CD4-positive, alpha-beta T cell (primary cell): ENCODE results near the gene FAM210A. TPM values are rescaled to one million over a fixed set of nuclear protein-coding genes. Genes with fewer than 3 reads are reported as not detected.

Experiments
- ATAC-seq: fragments of 200-7000 bp; cut with Tn5 transposase; one replicate; pipeline ENCODE4 v1.10.0; 2022; ENCODE audit warnings: mild to moderate bottlenecking; ENCODE audit not compliant: poor library complexity
- CTCF ChIA-PET: fragments of 350-600 bp; sonication (Branson Sonifier 250); formaldehyde crosslinking; loops from one replicate; lab custom pipeline; 2021; ENCODE audit warnings: antibody characterized with exemption, inconsistent platforms; lab: Charles Lee
- POLR2A ChIA-PET: fragments of 350-600 bp; sonication (Branson Sonifier 250); formaldehyde crosslinking; loops from one replicate; lab custom pipeline; 2021; ENCODE audit warnings: antibody characterized with exemption, inconsistent platforms; lab: Charles Lee
- DNase-seq, 14 experiments: peaks; one replicate each; pipeline ENCODE4 v3.0.0-alpha.2; 2013 to 2020; ENCODE audit warnings: mixed read lengths in 2 of 14
- H3K27ac ChIP-seq, 2 donors: one replicate each; pipeline versions ENCODE4 v1.5.1 to v1.7.0; 2013; ENCODE audit warnings: low read length in 2 of 2, low read depth in 1 of 2, mild to moderate bottlenecking in 1 of 2
- H3K27me3 ChIP-seq, 2 experiments: 1 replicate in 1 of 2; 2 replicates in 1 of 2; pipeline versions ENCODE4 v1.6.1 to v1.7.0; 2013; ENCODE audit warnings: low read length in 2 of 2, control low read depth in 1 of 2, mild to moderate bottlenecking in 1 of 2, moderate library complexity in 1 of 2; ENCODE audit not compliant: insufficient read depth in 2 of 2, control insufficient read depth in 1 of 2
- H3K36me3 ChIP-seq: one replicate; pipeline ENCODE4 v1.6.1; 2013; ENCODE audit warnings: low read length, control low read depth; ENCODE audit not compliant: insufficient read depth
- H3K4me1 ChIP-seq: one replicate; pipeline ENCODE4 v1.6.1; 2013; ENCODE audit warnings: low read length, control low read depth; ENCODE audit not compliant: insufficient read depth
- H3K4me3 ChIP-seq: one replicate; pipeline ENCODE4 v1.5.1; 2013; ENCODE audit warnings: mild to moderate bottlenecking, low read length, moderate library complexity
- H3K9me3 ChIP-seq, 2 experiments: 1 replicate in 1 of 2; 2 replicates in 1 of 2; pipeline versions ENCODE4 v1.6.1 to v1.7.0; 2013; ENCODE audit warnings: low read length in 2 of 2, mild to moderate bottlenecking in 2 of 2, control low read depth in 1 of 2, moderate library complexity in 1 of 2; ENCODE audit not compliant: control insufficient read depth in 1 of 2, insufficient read depth in 1 of 2
- H3K27ac Mint-ChIP-seq: one replicate; pipeline ENCODE4 v1.8.0; 2020; ENCODE audit warnings: mixed read lengths
- H3K27me3 Mint-ChIP-seq: one replicate; pipeline ENCODE4 v1.8.0; 2021; ENCODE audit warnings: mixed read lengths
- H3K36me3 Mint-ChIP-seq: one replicate; pipeline ENCODE4 v1.8.0; 2021; ENCODE audit warnings: low read depth, mixed read lengths
- H3K4me1 Mint-ChIP-seq: one replicate; pipeline ENCODE4 v1.8.0; 2021; ENCODE audit warnings: low read depth, mixed read lengths
- H3K4me3 Mint-ChIP-seq: one replicate; pipeline ENCODE4 v1.8.0; 2020; ENCODE audit warnings: mild to moderate bottlenecking, mixed read lengths
- H3K9me3 Mint-ChIP-seq: one replicate; pipeline ENCODE4 v1.8.0; 2020; ENCODE audit warnings: mixed read lengths
- intact Hi-C, 2 experiments: fragments of 100-400 bp; cut with DNase I in 1 of 2; cut with micrococcal nuclease in 1 of 2; formaldehyde crosslinking; loops; one replicate each; pipeline versions ENCODE4 v1.15.1 to v1.9.0; 2023 to 2025; cut with DNase I, micrococcal nuclease
- total RNA-seq, 174 experiments: library from RNA in 2 of 174; stranded (reverse) in 2 of 174; gene quantifications; one replicate each; pipeline ENCODE4 v1.2.3 and lab custom pipeline; 2021 to 2026
- TF ChIP-seq, protein P1 (sequence below): fragments of 200-600 bp; IDR thresholded peaks from one replicate; pipeline ENCODE4 v1.8.0; 2022; ENCODE audit warnings: antibody characterized with exemption, mild to moderate bottlenecking

The FAM210A gene
- total RNA-seq, 2 experiments from 2014 or later, result 3.4 to 3.5 TPM

DNA sequence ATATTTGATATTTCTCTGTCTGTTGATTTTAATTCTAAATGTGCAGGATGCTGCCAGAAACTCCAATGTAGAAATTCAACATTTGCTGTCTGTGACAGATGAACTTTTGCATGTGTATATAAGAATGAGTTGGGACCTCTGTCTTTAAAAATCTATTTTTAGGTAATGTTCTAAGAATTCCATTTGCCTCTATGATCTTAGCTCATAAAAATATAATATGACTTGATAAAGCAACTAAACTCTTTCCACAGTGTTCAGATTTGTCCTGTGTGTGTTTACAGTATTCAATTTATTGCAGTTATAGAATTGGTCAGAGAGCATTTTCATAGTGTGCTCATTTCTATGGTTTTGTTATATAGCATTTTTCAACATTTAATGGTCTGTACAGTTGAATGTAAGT lies 33.7 kb upstream of the FAM210A start:
- Mint-ChIP-seq H3K36me3 (peaks cover 99% of the 10 kb centered on the region), H3K4me1 (no peaks in the 10 kb centered on the region), H3K27ac (no peak overlapping the region), H3K9me3 (peaks cover 9% of the 10 kb centered on the region), H3K4me3 (no peak overlapping the region), H3K27me3 (no peaks in the 10 kb centered on the region)
- Histone ChIP-seq H3K9me3 (no peaks in the 10 kb centered on the region), H3K27me3 (no peaks in the 10 kb centered on the region), H3K4me3 (no peak overlapping the region), H3K36me3 (peaks cover 56% of the 10 kb centered on the region), H3K27ac (no peak overlapping the region), H3K4me1 (no peaks in the 10 kb centered on the region)
- ATAC-seq (no peak), DNase-seq (no peak)
- CTCF ChIA-PET, result no interaction called here
- TF ChIP-seq, protein P1, sequence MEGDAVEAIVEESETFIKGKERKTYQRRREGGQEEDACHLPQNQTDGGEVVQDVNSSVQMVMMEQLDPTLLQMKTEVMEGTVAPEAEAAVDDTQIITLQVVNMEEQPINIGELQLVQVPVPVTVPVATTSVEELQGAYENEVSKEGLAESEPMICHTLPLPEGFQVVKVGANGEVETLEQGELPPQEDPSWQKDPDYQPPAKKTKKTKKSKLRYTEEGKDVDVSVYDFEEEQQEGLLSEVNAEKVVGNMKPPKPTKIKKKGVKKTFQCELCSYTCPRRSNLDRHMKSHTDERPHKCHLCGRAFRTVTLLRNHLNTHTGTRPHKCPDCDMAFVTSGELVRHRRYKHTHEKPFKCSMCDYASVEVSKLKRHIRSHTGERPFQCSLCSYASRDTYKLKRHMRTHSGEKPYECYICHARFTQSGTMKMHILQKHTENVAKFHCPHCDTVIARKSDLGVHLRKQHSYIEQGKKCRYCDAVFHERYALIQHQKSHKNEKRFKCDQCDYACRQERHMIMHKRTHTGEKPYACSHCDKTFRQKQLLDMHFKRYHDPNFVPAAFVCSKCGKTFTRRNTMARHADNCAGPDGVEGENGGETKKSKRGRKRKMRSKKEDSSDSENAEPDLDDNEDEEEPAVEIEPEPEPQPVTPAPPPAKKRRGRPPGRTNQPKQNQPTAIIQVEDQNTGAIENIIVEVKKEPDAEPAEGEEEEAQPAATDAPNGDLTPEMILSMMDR, result no peak
- POLR2A ChIA-PET, result no interaction called here
- intact Hi-C loops, result loop anchor here in 1 of 2 experiments (10.0 kb wide), 1 partner anchor 65 kb away; the partner anchor contains the start of gene MC5R

DNA sequence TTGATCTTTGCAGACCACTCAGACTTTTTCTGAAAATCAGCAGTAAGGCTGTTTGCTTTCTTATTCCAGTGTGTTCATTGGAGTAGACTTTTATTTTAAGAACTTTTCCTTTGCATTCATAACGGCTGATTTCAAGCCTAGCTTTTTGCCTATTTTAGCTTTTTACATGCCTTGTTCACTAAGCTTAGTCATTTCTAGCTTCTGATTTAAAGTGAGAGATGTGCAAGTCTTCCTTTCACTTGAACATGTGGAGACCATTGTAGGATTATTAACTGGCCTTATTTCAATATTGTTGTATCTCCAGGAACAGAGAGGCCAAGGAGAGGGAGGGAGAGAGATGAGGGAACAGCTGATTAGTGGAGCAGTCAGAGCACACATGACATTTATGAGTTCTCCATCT lies 32.3 kb upstream of the FAM210A start:
- H3K9me3 ChIP-seq, result no peaks in the 10 kb centered on the region
- H3K36me3 ChIP-seq, result peaks cover 70% of the 10 kb centered on the region
- Mint-ChIP-seq H3K4me3 (no peak overlapping the region), H3K4me1 (no peaks in the 10 kb centered on the region), H3K9me3 (peaks cover 3% of the 10 kb centered on the region), H3K27ac (no peak overlapping the region), H3K36me3 (peaks cover 99% of the 10 kb centered on the region), H3K27me3 (no peaks in the 10 kb centered on the region)
- TF ChIP-seq, protein P1, result no peak
- ChIA-PET POLR2A (no interaction called here), CTCF (no interaction called here)
- H3K4me1 ChIP-seq, result no peaks in the 10 kb centered on the region
- ATAC-seq (no peak), DNase-seq (no peak)
- no peaks in the 10 kb centered on the region for H3K27me3 ChIP-seq
- H3K4me3 ChIP-seq, result no peak overlapping the region
- no peak overlapping the region for H3K27ac ChIP-seq
- intact Hi-C loops, result no loop called here

GRCh38 chr18:13756671-13757070 lies 30.3 kb upstream of the FAM210A start:
- no peak for ATAC-seq
- CTCF ChIA-PET, result no interaction called here
- Mint-ChIP-seq H3K4me3 (no peak overlapping the region), H3K4me1 (no peaks in the 10 kb centered on the region), H3K27me3 (no peaks in the 10 kb centered on the region), H3K36me3 (peaks cover 99% of the 10 kb centered on the region), H3K27ac (no peak overlapping the region), H3K9me3 (no peaks in the 10 kb centered on the region)
- no peak overlapping the region for H3K4me3 ChIP-seq
- no peaks in the 10 kb centered on the region for H3K27me3 ChIP-seq
- H3K4me1 ChIP-seq, result no peaks in the 10 kb centered on the region
- H3K36me3 ChIP-seq, result peaks cover 80% of the 10 kb centered on the region
- TF ChIP-seq, protein P1, result no peak
- DNase-seq, result no peak
- POLR2A ChIA-PET, result no interaction called here
- intact Hi-C loops, result no loop called here
- no peaks in the 10 kb centered on the region for H3K9me3 ChIP-seq
- H3K27ac ChIP-seq, result no peak overlapping the region
